ENCODE results near the gene LDLRAD4.

LDLRAD4 gene

GRCh38 chr18:13357289-13357688, 138.7 kb downstream of the LDLRAD4 start:
- DNase-seq, result no peak

GRCh38 chr18:13359210-13359609, 140.7 kb downstream of the LDLRAD4 start:
- DNase-seq, result no peak

GRCh38 chr18:13361431-13361830, 142.9 kb downstream of the LDLRAD4 start:
- no peak for DNase-seq

GRCh38 chr18:13362051-13362450, 143.5 kb downstream of the LDLRAD4 start:
- no peak for DNase-seq

- no peak for DNase-seq
These were observed 144.0 kb downstream of the LDLRAD4 start for GRCh38 chr18:13362607-13363006.

- DNase-seq, result no peak
These were observed 144.8 kb downstream of the LDLRAD4 start for GRCh38 chr18:13363359-13363758.

- no peak for DNase-seq
These were observed 146.2 kb downstream of the LDLRAD4 start for GRCh38 chr18:13364721-13365205.

GRCh38 chr18:13366131-13366530, 147.6 kb downstream of the LDLRAD4 start:
- DNase-seq, result no peak

GRCh38 chr18:13366541-13366940, 148.0 kb downstream of the LDLRAD4 start:
- no peak for DNase-seq

- DNase-seq, result no peak
These were observed 148.7 kb downstream of the LDLRAD4 start for GRCh38 chr18:13366962-13367892.

GRCh38 chr18:13368080-13368813, 149.7 kb downstream of the LDLRAD4 start:
- no peak for DNase-seq

- no peak for DNase-seq
These were observed 150.8 kb downstream of the LDLRAD4 start for GRCh38 chr18:13369353-13369752.

- DNase-seq, result peak; percentile 38
These were observed 151.4 kb downstream of the LDLRAD4 start for GRCh38 chr18:13369756-13370510.

GRCh38 chr18:13370995-13371625, 152.6 kb downstream of the LDLRAD4 start:
- no peak for DNase-seq

- DNase-seq, result no peak
These were observed 153.3 kb downstream of the LDLRAD4 start for GRCh38 chr18:13371689-13372418.

GRCh38 chr18:13372531-13372951, 154.0 kb downstream of the LDLRAD4 start:
- no peak for DNase-seq

GRCh38 chr18:13374096-13374467, 155.5 kb downstream of the LDLRAD4 start:
- DNase-seq, result no peak

- no peak for DNase-seq
These were observed 156.1 kb downstream of the LDLRAD4 start for GRCh38 chr18:13374468-13375301.

GRCh38 chr18:13375302-13376255, 157.0 kb downstream of the LDLRAD4 start:
- DNase-seq, result no peak

Data from DMS79 (cell line).